HEK293 (cell line): Measurements from ENCODE around the gene INPP5F.

Source experiments
- CTCF ChIA-PET: fragments of 350-600 bp; formaldehyde crosslinking; extraction: SDS; loops from one replicate; lab custom pipeline; 2021; ENCODE audit warnings: antibody characterized with exemption; lab: Yijun Ruan, JAX
- POLR2A ChIA-PET: fragments of 300-600 bp; formaldehyde crosslinking; extraction: SDS; loops from one replicate; lab custom pipeline; 2020; ENCODE audit warnings: antibody characterized with exemption, inconsistent platforms; lab: Yijun Ruan, JAX
- H3K27ac ChIP-seq: fragments of 200-500 bp; sonication (Bioruptor generic); 2 replicates; pipeline ENCODE4 v1.5.1; 2014; ENCODE audit warnings: low read depth, low read length, control low read depth, inconsistent platforms; ENCODE audit errors: extremely low read depth
- H3K36me3 ChIP-seq, 2 experiments: fragments of 200-500 bp in 1 of 2; sonication (Bioruptor generic) in 1 of 2; 1 replicate in 1 of 2; 2 replicates in 1 of 2; pipeline ENCODE4 v1.5.1; 2014 to 2017; ENCODE audit warnings: inconsistent platforms in 2 of 2, low read length in 2 of 2; ENCODE audit not compliant: control insufficient read depth in 2 of 2, insufficient read depth in 1 of 2
- H3K4me1 ChIP-seq: fragments of 200-500 bp; sonication (Bioruptor generic); 2 replicates; pipeline ENCODE4 v1.5.1; 2014; ENCODE audit warnings: mild to moderate bottlenecking, low read length, inconsistent platforms; ENCODE audit not compliant: control insufficient read depth, insufficient read depth
- H3K4me3 ChIP-seq: 2 replicates; pipeline ENCODE4 v1.5.1; 2011; ENCODE audit warnings: low read depth, mild to moderate bottlenecking, control low read depth, low read length, moderate library complexity
- H3K9me3 ChIP-seq: fragments of 200-500 bp; sonication (Bioruptor generic); 2 replicates; pipeline ENCODE4 v1.5.1; 2014; ENCODE audit warnings: low read depth, low read length, inconsistent platforms; ENCODE audit not compliant: control insufficient read depth, insufficient read depth
- FEZF1 ChIP-seq: fragments of 450-650 bp; formaldehyde crosslinking; IDR thresholded peaks from 2 replicates; pipeline ENCODE4 v1.5.1; 2016; ENCODE audit warnings: missing biosample characterization, missing genetic modification characterization
- GLIS1 ChIP-seq: fragments of 450-650 bp; formaldehyde crosslinking; IDR thresholded peaks from 2 replicates; pipeline ENCODE4 v1.5.1; 2016; ENCODE audit warnings: missing biosample characterization, missing genetic modification characterization
- MZF1 ChIP-seq: fragments of 450-650 bp; formaldehyde crosslinking; IDR thresholded peaks from 2 replicates; pipeline ENCODE4 v1.5.1; 2017; ENCODE audit warnings: missing biosample characterization, missing genetic modification characterization, borderline replicate concordance
- SALL2 ChIP-seq: fragments of 450-650 bp; formaldehyde crosslinking; IDR thresholded peaks from 2 replicates; pipeline ENCODE4 v1.5.0; 2017; ENCODE audit warnings: missing biosample characterization, mild to moderate bottlenecking, missing genetic modification characterization, borderline replicate concordance
- SCRT1 ChIP-seq: fragments of 450-650 bp; formaldehyde crosslinking; IDR thresholded peaks from 2 replicates; pipeline ENCODE4 v1.5.1; 2016; ENCODE audit warnings: missing biosample characterization, missing genetic modification characterization, borderline replicate concordance
- SP7 ChIP-seq: fragments of 450-650 bp; formaldehyde crosslinking; IDR thresholded peaks from 2 replicates; pipeline ENCODE4 v1.5.1; 2016; ENCODE audit warnings: missing biosample characterization, missing genetic modification characterization
- ZBTB21 ChIP-seq: fragments of 450-650 bp; formaldehyde crosslinking; IDR thresholded peaks from 2 replicates; pipeline ENCODE4 v1.5.1; 2017; ENCODE audit warnings: missing biosample characterization, missing genetic modification characterization
- ZFP41 ChIP-seq: fragments of 450-650 bp; formaldehyde crosslinking; IDR thresholded peaks from 2 replicates; pipeline ENCODE4 v1.5.1; 2016; ENCODE audit warnings: missing biosample characterization, missing genetic modification characterization, borderline replicate concordance
- ZNF132 ChIP-seq: fragments of 450-650 bp; formaldehyde crosslinking; IDR thresholded peaks from 2 replicates; pipeline ENCODE4 v1.5.1; 2017; ENCODE audit warnings: missing biosample characterization, missing genetic modification characterization, borderline replicate concordance
- ZNF19 ChIP-seq: fragments of 450-650 bp; formaldehyde crosslinking; IDR thresholded peaks from 2 replicates; pipeline ENCODE4; 2016; ENCODE audit warnings: missing biosample characterization, missing genetic modification characterization, low read depth
- ZNF341 ChIP-seq: fragments of 450-650 bp; formaldehyde crosslinking; IDR thresholded peaks from 2 replicates; pipeline ENCODE4; 2016; ENCODE audit warnings: low read depth, missing biosample characterization, missing genetic modification characterization
- ZNF404 ChIP-seq: fragments of 450-650 bp; formaldehyde crosslinking; IDR thresholded peaks from 2 replicates; pipeline ENCODE4 v1.5.1; 2017; ENCODE audit warnings: missing biosample characterization, missing genetic modification characterization
- ZNF560 ChIP-seq: fragments of 450-650 bp; formaldehyde crosslinking; IDR thresholded peaks from 2 replicates; pipeline ENCODE4 v1.5.1; 2017; ENCODE audit warnings: missing biosample characterization, missing genetic modification characterization, borderline replicate concordance
- ZNF596 ChIP-seq: fragments of 450-650 bp; IDR thresholded peaks from 2 replicates; pipeline ENCODE4 v1.5.0; 2018; ENCODE audit warnings: missing biosample characterization, mild to moderate bottlenecking, missing genetic modification characterization, moderate library complexity
- ZNF660 ChIP-seq: fragments of 450-650 bp; IDR thresholded peaks from 2 replicates; pipeline ENCODE4 v1.5.1; 2018; ENCODE audit warnings: missing biosample characterization, mild to moderate bottlenecking, missing genetic modification characterization
- ZNF76 ChIP-seq: fragments of 450-650 bp; formaldehyde crosslinking; IDR thresholded peaks from 2 replicates; pipeline ENCODE4; 2016; ENCODE audit warnings: low read depth, missing biosample characterization, missing genetic modification characterization, borderline replicate concordance
- ZNF768 ChIP-seq: fragments of 450-650 bp; formaldehyde crosslinking; IDR thresholded peaks from 2 replicates; pipeline ENCODE4 v1.5.1; 2018; ENCODE audit warnings: missing biosample characterization, mild to moderate bottlenecking, missing genetic modification characterization
- TF ChIP-seq, protein P1 (sequence below): fragments of 450-650 bp; formaldehyde crosslinking; IDR thresholded peaks from 2 replicates; pipeline ENCODE4 v1.5.1; 2016; ENCODE audit warnings: missing biosample characterization, missing genetic modification characterization, low read depth
- TF ChIP-seq, protein P2 (sequence below): fragments of 450-650 bp; IDR thresholded peaks from 2 replicates; pipeline ENCODE4 v1.5.1; 2018; ENCODE audit warnings: missing biosample characterization, missing genetic modification characterization
- TF ChIP-seq, protein P3 (sequence below): fragments of 450-650 bp; formaldehyde crosslinking; conservative IDR thresholded peaks from 2 replicates; pipeline ENCODE4 v1.5.1; 2016; ENCODE audit warnings: low read depth, missing biosample characterization, missing genetic modification characterization

INPP5F gene

DNA sequence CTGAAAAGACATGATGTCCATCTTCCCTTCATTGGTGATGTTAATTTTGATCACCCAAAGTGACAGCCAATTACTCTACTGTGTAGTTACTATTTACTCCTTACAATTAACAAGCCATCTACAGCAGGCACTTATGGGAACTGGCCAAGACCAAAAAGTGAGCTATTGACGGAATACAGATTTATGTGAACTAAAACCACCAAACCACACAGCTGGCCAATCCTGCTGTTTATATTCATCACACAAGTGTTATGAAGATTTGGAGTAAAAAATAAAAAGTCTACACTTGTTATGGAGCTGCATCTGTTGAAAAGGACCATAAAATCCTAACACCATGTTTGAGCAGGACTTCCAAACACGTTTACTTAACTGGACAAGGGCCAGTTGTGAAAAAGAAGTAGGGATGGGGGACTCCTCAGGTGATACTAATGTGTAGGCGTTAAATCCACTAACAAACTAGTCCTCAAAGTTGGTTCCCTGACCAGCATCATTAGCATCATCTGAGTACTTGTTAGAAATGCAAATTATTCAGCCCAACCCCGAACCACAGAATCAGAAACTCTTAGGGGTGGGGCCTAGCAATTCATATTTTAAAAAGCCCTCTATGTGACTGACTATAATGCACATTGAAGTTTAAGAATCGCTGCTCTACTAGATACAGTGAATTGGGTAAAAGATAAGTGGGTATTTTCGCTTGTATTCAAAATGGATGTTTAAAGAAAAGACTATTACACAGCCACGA is 135.2 kb downstream of the INPP5F start:
- ChIA-PET POLR2A (interaction anchor here (0.6 to 3.4 kb wide), 2 partner anchors 11 to 31 kb away, joined by 3 to 17 read pairs; partner anchors contain the start of genes MCMBP and SEC23IP), CTCF (interaction anchor here (0.5 to 6.8 kb wide), 7 partner anchors 10 to 327 kb away, joined by 3 to 119 read pairs (median 3); no protein-coding TSS in a partner anchor)
- H3K27ac ChIP-seq: no peak overlapping the region
- TF ChIP-seq SCRT1 (tag by site-specific recombination) (peak; percentile 11; the same call in 1 of the 2 replicates), GLIS1 (tag by site-specific recombination) (no peak)
- H3K36me3 ChIP-seq: peaks cover 28 to 41% of the 10 kb centered on the region in 2 experiments
- peaks cover 14% of the 10 kb centered on the region for H3K4me1 ChIP-seq
- H3K4me3 ChIP-seq: no peak overlapping the region
- no peaks in the 10 kb centered on the region for H3K9me3 ChIP-seq

DNA sequence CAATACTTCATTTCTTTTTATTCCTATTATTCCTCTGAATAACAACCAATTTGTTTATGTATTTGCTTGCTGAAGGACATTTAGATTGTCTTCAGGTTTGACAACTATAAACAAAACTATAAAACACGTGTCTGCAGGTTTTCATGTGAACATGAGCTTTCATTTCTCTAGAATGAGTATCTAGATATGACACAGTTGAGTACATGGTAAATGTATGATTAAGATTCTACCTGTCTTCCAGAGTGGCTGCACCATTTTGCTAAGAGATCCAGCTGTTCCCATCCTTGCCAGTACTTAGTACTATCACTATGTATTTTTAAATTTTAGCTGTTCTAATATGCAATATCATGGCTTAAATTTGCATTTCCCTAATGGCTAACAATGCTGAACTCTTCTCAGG is 136.7 kb downstream of the INPP5F start:
- H3K4me1 ChIP-seq: peaks cover 14% of the 10 kb centered on the region
- H3K9me3 ChIP-seq: no peaks in the 10 kb centered on the region
- ChIA-PET CTCF (interaction anchor here (0.7 to 6.8 kb wide), 2 partner anchors 94 to 110 kb away, joined by 3 to 119 read pairs; no protein-coding TSS in a partner anchor), POLR2A (interaction anchor here (2.0 to 3.4 kb wide), 2 partner anchors 9 to 10 kb away, joined by 6 to 17 read pairs; partner anchors contain the start of gene MCMBP)
- TF ChIP-seq ZBTB21: no peak
- TF ChIP-seq SALL2 (tag by site-specific recombination): no peak
- no peak for TF ChIP-seq ZNF560 (tag by site-specific recombination)
- no peak for TF ChIP-seq ZNF341
- no peak for TF ChIP-seq ZNF132
- TF ChIP-seq, protein P1, sequence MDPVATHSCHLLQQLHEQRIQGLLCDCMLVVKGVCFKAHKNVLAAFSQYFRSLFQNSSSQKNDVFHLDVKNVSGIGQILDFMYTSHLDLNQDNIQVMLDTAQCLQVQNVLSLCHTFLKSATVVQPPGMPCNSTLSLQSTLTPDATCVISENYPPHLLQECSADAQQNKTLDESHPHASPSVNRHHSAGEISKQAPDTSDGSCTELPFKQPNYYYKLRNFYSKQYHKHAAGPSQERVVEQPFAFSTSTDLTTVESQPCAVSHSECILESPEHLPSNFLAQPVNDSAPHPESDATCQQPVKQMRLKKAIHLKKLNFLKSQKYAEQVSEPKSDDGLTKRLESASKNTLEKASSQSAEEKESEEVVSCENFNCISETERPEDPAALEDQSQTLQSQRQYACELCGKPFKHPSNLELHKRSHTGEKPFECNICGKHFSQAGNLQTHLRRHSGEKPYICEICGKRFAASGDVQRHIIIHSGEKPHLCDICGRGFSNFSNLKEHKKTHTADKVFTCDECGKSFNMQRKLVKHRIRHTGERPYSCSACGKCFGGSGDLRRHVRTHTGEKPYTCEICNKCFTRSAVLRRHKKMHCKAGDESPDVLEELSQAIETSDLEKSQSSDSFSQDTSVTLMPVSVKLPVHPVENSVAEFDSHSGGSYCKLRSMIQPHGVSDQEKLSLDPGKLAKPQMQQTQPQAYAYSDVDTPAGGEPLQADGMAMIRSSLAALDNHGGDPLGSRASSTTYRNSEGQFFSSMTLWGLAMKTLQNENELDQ (tag by site-specific recombination): no peak
- TF ChIP-seq ZNF596: no peak
- no peak for TF ChIP-seq SP7
- no peak for TF ChIP-seq ZNF76
- no peak for TF ChIP-seq MZF1 (tag by site-specific recombination)
- TF ChIP-seq, protein P2, sequence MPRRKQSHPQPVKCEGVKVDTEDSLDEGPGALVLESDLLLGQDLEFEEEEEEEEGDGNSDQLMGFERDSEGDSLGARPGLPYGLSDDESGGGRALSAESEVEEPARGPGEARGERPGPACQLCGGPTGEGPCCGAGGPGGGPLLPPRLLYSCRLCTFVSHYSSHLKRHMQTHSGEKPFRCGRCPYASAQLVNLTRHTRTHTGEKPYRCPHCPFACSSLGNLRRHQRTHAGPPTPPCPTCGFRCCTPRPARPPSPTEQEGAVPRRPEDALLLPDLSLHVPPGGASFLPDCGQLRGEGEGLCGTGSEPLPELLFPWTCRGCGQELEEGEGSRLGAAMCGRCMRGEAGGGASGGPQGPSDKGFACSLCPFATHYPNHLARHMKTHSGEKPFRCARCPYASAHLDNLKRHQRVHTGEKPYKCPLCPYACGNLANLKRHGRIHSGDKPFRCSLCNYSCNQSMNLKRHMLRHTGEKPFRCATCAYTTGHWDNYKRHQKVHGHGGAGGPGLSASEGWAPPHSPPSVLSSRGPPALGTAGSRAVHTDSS (tag by site-specific recombination): no peak
- TF ChIP-seq, protein P3, sequence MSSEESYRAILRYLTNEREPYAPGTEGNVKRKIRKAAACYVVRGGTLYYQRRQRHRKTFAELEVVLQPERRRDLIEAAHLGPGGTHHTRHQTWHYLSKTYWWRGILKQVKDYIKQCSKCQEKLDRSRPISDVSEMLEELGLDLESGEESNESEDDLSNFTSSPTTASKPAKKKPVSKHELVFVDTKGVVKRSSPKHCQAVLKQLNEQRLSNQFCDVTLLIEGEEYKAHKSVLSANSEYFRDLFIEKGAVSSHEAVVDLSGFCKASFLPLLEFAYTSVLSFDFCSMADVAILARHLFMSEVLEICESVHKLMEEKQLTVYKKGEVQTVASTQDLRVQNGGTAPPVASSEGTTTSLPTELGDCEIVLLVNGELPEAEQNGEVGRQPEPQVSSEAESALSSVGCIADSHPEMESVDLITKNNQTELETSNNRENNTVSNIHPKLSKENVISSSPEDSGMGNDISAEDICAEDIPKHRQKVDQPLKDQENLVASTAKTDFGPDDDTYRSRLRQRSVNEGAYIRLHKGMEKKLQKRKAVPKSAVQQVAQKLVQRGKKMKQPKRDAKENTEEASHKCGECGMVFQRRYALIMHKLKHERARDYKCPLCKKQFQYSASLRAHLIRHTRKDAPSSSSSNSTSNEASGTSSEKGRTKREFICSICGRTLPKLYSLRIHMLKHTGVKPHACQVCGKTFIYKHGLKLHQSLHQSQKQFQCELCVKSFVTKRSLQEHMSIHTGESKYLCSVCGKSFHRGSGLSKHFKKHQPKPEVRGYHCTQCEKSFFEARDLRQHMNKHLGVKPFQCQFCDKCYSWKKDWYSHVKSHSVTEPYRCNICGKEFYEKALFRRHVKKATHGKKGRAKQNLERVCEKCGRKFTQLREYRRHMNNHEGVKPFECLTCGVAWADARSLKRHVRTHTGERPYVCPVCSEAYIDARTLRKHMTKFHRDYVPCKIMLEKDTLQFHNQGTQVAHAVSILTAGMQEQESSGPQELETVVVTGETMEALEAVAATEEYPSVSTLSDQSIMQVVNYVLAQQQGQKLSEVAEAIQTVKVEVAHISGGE (tag by site-specific recombination): no peak
- TF ChIP-seq ZFP41: no peak
- TF ChIP-seq ZNF768 (tag by site-specific recombination): no peak
- no peak for TF ChIP-seq ZNF19
- no peak for TF ChIP-seq FEZF1 (tag by site-specific recombination)
- TF ChIP-seq ZNF660 (tag by site-specific recombination): no peak
- no peak for TF ChIP-seq ZNF404 (tag by site-specific recombination)
- no peak overlapping the region for H3K27ac ChIP-seq
- H3K36me3 ChIP-seq: peaks cover 15 to 27% of the 10 kb centered on the region in 2 experiments
- no peak overlapping the region for H3K4me3 ChIP-seq
